Stomach smooth muscle (tissue), 2 donors: Measurements from ENCODE around the gene HLA-DPB1.
"Not testable (repeated sequence)": the region's sequence is repeated elsewhere in the genome, so short reads cannot be mapped to it uniquely, and the experiment has no call there.

Source experiments
- H3K27ac ChIP-seq: one replicate; pipeline ENCODE4 v1.7.0; 2013; ENCODE audit warnings: mild to moderate bottlenecking, low read length, inconsistent platforms
- H3K27me3 ChIP-seq, 2 donors: one replicate each; pipeline ENCODE4 v1.7.0; 2013; ENCODE audit warnings: low read length in 2 of 2; ENCODE audit not compliant: insufficient read depth in 2 of 2, control insufficient read depth in 1 of 2
- H3K36me3 ChIP-seq, 2 donors: one replicate each; pipeline ENCODE4 v1.7.0; 2013; ENCODE audit warnings: low read length in 2 of 2; ENCODE audit not compliant: control insufficient read depth in 2 of 2, insufficient read depth in 2 of 2
- H3K4me1 ChIP-seq: one replicate; pipeline ENCODE4 v1.7.0; 2013; ENCODE audit warnings: low read length; ENCODE audit not compliant: control insufficient read depth, insufficient read depth
- H3K4me3 ChIP-seq, 2 donors: one replicate each; pipeline ENCODE4 v1.7.0; 2013; ENCODE audit warnings: low read length in 2 of 2
- H3K9ac ChIP-seq, 2 donors: one replicate each; pipeline ENCODE4 v1.7.0; 2013; ENCODE audit warnings: low read length in 2 of 2, mild to moderate bottlenecking in 1 of 2
- H3K9me3 ChIP-seq, 2 donors: one replicate each; pipeline ENCODE4 v1.7.0; 2013; ENCODE audit warnings: low read length in 2 of 2; ENCODE audit not compliant: control insufficient read depth in 2 of 2
- donor health status: healthy.
- donor health status: Pancreatic carcinoma.

HLA-DPB1 gene

DNA sequence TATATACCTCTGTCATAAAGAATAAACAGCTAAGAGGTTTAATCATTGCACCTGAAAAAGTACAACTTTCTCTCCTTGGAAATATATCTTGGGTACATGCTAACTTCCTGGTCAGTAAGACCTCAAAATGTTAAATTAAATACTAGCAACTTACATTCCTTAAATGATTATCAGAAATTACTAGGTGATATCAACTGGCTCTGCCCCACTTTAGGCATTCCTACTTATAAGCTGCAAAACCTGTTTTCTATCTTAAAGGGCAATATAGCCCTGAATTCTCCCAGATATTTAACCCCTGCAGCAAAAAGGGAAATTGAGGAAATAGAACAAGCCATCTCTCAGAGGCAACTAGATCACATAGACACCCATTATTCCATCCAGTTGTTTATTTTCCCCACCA, 23.2 kb upstream of the HLA-DPB1 start:
- Histone ChIP-seq H3K9ac (no peak overlapping the region), H3K4me3 (no peak overlapping the region), H3K4me1 (no peaks in the 10 kb centered on the region), H3K9me3 (no peaks in the 10 kb centered on the region), H3K27me3 (peaks cover 0 to 5% of the 10 kb centered on the region in 2 donors), H3K27ac (no peak overlapping the region), H3K36me3 (no peaks in the 10 kb centered on the region)

DNA sequence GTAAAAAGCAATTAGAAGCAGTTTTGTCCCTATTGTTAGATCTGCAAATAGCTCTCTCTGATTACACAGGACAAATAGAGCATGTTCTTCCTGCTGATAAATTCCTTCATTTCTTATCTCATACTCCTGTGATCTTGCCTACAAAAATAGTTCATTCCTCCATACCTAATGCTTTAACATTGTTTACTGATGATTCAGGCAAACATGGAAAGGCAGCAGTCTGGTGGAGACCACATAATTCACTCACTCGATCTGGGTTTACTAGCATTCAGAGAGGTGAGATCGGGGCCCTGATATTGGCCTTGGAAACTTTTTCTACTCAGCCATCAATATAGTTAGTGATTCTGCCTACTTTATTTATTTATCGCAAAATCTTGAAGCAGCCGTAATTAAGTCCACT, 22.6 kb upstream of the HLA-DPB1 start:
- H3K9me3 ChIP-seq, result no peaks in the 10 kb centered on the region
- H3K36me3 ChIP-seq, result no peaks in the 10 kb centered on the region
- peaks cover 0 to 5% of the 10 kb centered on the region in 2 donors for H3K27me3 ChIP-seq
- H3K9ac ChIP-seq, result no peak overlapping the region
- no peaks in the 10 kb centered on the region for H3K4me1 ChIP-seq
- no peak overlapping the region for H3K4me3 ChIP-seq
- no peak overlapping the region for H3K27ac ChIP-seq

DNA sequence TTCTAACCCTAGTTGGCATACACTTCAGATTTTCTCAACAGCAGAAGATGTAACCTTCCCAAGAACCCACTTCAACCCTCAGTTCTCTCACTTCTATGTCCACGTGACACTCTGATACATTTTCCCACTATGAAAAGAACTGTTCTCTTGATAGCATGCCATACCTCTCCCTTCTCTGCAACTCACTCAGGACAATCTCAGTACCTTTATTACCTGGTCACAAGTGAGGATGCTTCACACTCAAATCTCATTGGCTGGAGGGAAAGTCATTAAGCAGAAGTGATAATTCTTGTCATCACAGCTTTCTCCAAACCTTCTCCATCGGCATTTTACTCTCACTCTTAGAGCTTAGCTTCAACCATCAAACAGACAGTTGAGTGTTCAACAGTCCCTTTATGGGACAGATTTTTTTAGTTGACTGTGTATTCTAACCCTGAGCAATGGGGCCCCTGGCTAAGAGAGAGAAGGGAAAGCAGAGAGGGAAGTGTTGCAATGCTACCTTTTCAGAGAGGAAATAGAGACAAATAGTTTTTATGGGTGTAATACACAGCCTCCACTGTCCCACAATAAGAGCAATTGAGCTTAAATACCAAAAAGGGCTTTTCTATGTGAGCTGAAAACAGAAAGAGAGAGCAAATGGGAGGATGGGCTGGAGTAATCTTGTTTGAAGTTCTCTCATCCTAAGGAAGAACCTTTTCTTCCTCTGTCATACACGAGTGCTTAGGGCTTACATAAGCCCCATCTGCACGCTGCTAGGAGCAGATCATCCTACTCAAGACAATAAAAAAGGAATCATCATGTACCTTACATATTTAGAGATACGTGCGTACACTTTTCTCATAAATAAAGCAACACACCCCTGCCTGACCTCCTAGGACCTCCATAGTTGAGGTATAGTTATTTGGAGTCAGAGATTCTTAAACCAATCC, 18.3 kb upstream of the HLA-DPB1 start:
- no peak overlapping the region for H3K9ac ChIP-seq
- H3K9me3 ChIP-seq, result no peaks in the 10 kb centered on the region
- no peak overlapping the region for H3K27ac ChIP-seq
- no peak overlapping the region for H3K4me3 ChIP-seq
- no peaks in the 10 kb centered on the region for H3K27me3 ChIP-seq
- H3K36me3 ChIP-seq, result no peaks in the 10 kb centered on the region
- H3K4me1 ChIP-seq, result no peaks in the 10 kb centered on the region

DNA sequence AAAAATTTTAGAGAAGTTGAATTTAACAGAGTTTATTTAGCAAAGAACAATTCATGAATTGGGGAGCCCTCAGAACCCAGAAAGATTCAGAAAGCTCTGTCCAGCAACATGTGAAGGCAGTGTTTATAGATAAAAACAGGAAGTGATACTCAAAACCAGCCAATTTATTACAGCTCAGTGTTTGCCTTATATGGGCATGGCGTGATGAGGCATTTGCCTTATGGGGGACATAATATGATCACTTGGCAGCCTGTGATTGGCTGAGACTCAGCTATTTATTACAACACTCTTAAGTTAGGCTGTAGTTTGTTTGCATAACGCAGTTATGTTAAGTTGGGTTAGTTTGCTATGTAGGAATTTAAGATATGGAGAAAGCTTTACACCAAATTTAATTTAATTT, 13.8 kb upstream of the HLA-DPB1 start:
- H3K27me3 ChIP-seq, result no peaks in the 10 kb centered on the region
- H3K4me1 ChIP-seq, result no peaks in the 10 kb centered on the region
- no peaks in the 10 kb centered on the region for H3K36me3 ChIP-seq
- H3K4me3 ChIP-seq, result no peak overlapping the region
- H3K27ac ChIP-seq, result no peak overlapping the region
- no peak overlapping the region for H3K9ac ChIP-seq
- H3K9me3 ChIP-seq, result no peaks in the 10 kb centered on the region

DNA sequence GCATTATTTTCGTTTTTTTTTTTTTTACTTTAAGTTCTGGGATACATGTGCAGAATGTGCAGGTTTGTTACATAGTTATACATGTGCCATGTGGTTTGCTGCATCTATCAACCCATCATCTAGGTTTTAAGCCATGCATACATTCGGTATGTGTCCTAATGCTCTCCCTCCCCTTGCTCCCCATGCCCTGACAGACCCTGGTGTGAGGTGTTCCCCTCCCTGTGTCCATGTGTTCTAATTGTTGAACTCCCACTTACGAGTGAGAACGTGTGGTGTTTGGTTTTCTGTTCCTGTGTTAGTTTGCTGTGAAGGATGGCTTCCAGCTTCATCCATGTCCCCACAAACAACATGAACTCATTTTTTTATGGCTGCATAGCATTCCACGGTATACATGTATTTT, 12.4 kb upstream of the HLA-DPB1 start:
- not testable (repeated sequence) for H3K27ac ChIP-seq, H3K4me3 ChIP-seq, H3K9me3 ChIP-seq, H3K9ac ChIP-seq, H3K4me1 ChIP-seq, H3K36me3 ChIP-seq, H3K27me3 ChIP-seq

DNA sequence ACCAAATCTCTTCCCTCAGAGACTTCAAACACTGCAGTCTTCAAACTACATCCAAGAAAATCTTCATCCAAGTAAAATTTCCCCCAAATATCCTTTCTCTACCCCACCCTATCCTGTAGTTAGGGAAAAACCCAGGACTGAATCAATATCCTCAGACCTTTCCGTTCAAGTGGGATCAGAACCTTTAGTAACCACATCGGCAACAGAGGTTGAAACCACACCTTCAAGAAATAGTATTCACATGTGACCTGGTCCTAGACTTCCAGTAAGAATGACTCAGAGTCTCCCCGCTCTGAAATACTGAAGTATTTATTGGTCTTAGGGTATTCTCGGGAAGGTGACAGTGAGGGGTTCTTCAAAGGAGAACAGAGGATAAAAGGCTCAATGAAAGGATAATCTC, 11.1 kb upstream of the HLA-DPB1 start:
- Histone ChIP-seq H3K36me3 (peaks cover 0 to 2% of the 10 kb centered on the region in 2 donors), H3K27ac (no peak overlapping the region), H3K9me3 (no peaks in the 10 kb centered on the region), H3K27me3 (peaks cover 0 to 2% of the 10 kb centered on the region in 2 donors), H3K4me3 (no peak overlapping the region), H3K4me1 (no peaks in the 10 kb centered on the region), H3K9ac (no peak overlapping the region)

DNA sequence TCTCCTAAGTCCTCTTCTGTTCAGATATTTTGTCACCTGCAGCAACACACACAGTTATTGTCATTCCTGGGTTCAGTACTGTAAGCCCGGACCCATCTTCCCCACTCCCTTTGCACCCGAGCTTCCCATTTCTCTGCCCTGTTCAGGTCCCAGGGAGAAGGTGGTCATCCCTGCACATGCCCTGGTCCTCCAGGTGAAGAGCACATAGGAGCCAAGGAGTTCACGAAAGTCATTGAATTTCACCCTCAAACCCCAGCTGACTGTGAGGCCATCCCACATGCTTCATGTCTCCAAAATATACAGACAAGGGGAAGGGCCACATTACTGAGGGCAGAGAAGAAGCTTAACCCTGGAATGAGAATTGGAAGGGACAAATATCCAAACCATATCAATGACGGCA, 10.5 kb upstream of the HLA-DPB1 start:
- H3K9me3 ChIP-seq, result no peaks in the 10 kb centered on the region
- no peak overlapping the region for H3K9ac ChIP-seq
- no peaks in the 10 kb centered on the region for H3K4me1 ChIP-seq
- H3K4me3 ChIP-seq, result no peak overlapping the region
- peaks cover 0 to 2% of the 10 kb centered on the region in 2 donors for H3K27me3 ChIP-seq
- no peak overlapping the region for H3K27ac ChIP-seq
- peaks cover 0 to 2% of the 10 kb centered on the region in 2 donors for H3K36me3 ChIP-seq

DNA sequence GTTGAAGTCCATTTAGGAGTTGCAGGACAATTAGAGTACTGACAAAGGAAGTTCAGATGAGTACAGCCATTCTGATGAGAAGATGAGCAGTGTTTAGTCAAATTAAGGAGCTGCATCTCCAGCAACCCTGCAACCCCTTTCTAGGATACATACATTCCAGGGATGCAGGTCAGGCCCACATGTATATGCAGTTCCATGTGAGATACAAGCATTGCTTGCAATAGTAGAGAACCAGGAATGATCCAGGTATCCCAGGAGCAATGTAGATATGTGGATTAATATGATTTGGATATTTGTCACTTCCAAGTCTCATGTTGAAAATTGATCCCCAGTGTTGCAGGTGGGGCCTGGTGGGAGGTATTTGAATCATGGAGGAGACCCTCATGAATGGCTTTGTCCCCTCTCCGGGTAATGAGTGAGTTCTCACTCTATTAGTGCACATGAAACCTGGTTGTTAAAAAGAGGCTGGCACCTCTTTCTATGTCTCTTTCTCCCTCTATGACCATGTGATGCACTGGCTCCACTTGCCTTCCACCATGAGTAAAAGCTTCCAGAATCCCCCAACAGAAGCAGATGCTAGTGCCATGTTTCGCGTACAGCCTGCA, 8.8 kb upstream of the HLA-DPB1 start:
- Histone ChIP-seq H3K27ac (no peak overlapping the region), H3K27me3 (peaks cover 0 to 2% of the 10 kb centered on the region in 2 donors), H3K4me1 (no peaks in the 10 kb centered on the region), H3K9me3 (no peaks in the 10 kb centered on the region), H3K36me3 (peaks cover 0 to 2% of the 10 kb centered on the region in 2 donors), H3K4me3 (no peak overlapping the region), H3K9ac (no peak overlapping the region)

DNA sequence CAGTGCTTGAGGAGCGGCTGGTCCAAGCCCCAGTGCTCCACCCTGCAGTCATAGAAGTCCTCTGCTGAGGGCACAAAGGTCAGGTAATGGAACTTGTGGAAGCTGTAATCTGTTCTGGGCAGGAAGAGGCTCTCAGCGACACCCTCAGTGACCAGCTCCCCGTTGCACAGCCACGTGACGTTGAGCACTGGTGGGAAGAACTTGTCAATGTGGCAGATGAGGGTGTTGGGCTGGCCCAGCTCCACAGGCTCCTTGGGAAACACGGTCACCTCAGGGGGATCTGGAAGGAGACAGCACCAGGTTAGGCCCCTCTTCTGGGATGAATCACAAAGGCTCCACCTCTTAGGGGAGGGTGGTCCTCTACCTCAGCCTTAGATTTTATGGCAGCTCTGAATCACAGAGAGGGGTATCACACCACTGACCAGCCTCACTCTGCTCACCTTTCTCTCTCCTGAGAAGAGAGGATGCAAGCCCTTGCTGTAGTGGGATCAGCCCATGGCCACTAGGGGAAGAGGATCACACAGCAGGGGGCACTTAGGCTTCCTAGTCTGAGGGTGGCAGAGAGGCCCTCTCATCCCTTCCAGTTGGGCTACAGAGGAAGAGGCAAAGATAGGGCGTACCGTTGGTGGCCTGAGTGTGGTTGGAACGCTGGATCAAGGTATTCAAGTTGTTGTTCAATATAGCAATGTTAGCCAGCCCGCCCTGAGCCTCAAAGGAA, 6.6 kb upstream of the HLA-DPB1 start:
- peaks cover 0 to 2% of the 10 kb centered on the region in 2 donors for H3K36me3 ChIP-seq
- peaks cover 0 to 4% of the 10 kb centered on the region in 2 donors for H3K27me3 ChIP-seq
- no peaks in the 10 kb centered on the region for H3K9me3 ChIP-seq
- no peak overlapping the region for H3K4me3 ChIP-seq
- no peak overlapping the region for H3K27ac ChIP-seq
- H3K9ac ChIP-seq, result no peak overlapping the region
- no peaks in the 10 kb centered on the region for H3K4me1 ChIP-seq

DNA sequence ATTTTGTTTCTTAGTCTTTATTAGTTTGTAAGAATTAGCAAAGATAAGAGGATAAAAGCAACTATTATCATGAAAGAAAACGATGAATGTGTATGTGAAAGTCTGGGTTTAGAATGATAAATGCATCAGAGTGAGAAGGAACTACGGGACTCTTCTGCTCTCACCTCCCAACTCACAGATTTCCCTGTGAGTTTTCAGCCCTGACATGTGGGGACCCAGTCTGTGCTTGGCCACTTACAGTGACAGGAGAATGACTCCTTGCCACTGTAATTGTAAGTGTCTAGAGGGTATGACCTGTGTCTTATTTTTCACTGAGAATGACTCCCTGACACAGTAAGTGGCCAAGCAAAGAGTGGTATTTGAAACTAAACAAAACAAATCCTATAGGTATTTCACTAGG, 4.9 kb upstream of the HLA-DPB1 start:
- Histone ChIP-seq H3K9me3 (no peaks in the 10 kb centered on the region), H3K27me3 (peaks cover 0 to 4% of the 10 kb centered on the region in 2 donors), H3K4me1 (no peaks in the 10 kb centered on the region), H3K27ac (no peak overlapping the region), H3K4me3 (no peak overlapping the region), H3K36me3 (peaks cover 0 to 2% of the 10 kb centered on the region in 2 donors), H3K9ac (no peak overlapping the region)
